HepG2 (cell line): Measurements from ENCODE around the gene AGAP3. TPM values are rescaled to one million over a fixed set of nuclear protein-coding genes. Genes with fewer than 3 reads are reported as not detected.

Experiments
- BORCS8-MEF2B ChIP-seq: sonication (generic); formaldehyde crosslinking; IDR thresholded peaks from 2 replicates; pipeline ENCODE4 v1.8.0; 2022; ENCODE audit warnings: mild to moderate bottlenecking, missing genetic modification reagents
- EEA1 ChIP-seq: sonication (generic); formaldehyde crosslinking; IDR thresholded peaks from 2 replicates; pipeline ENCODE4 v1.5.1; 2020; ENCODE audit warnings: mild to moderate bottlenecking, missing genetic modification reagents, borderline replicate concordance
- FOXP4 ChIP-seq: sonication (generic); formaldehyde crosslinking; IDR thresholded peaks from 2 replicates; pipeline ENCODE4 v1.4.0; 2020; ENCODE audit warnings: missing genetic modification reagents
- HOXA5 ChIP-seq: sonication (generic); formaldehyde crosslinking; IDR thresholded peaks from 2 replicates; pipeline ENCODE4 v1.4.0; 2020; ENCODE audit warnings: missing genetic modification reagents
- KDM2A ChIP-seq: sonication (generic); formaldehyde crosslinking; IDR thresholded peaks from 2 replicates; pipeline ENCODE4 v1.4.0; 2020; ENCODE audit warnings: low read depth, missing genetic modification reagents, borderline replicate concordance
- LRRFIP1 ChIP-seq: sonication (generic); formaldehyde crosslinking; conservative IDR thresholded peaks from 2 replicates; pipeline ENCODE4 v1.4.0; 2020; ENCODE audit warnings: missing genetic modification reagents
- NRL ChIP-seq: sonication (generic); formaldehyde crosslinking; IDR thresholded peaks from 2 replicates; pipeline ENCODE4 v1.5.0; 2020; ENCODE audit warnings: missing genetic modification reagents, mild to moderate bottlenecking, moderate library complexity, borderline replicate concordance
- TBX2 ChIP-seq: sonication (generic); formaldehyde crosslinking; IDR thresholded peaks from 2 replicates; pipeline ENCODE4 v1.5.0; 2020; ENCODE audit warnings: missing genetic modification reagents, mild to moderate bottlenecking, borderline replicate concordance
- TFAP4 ChIP-seq: sonication (generic); IDR thresholded peaks from 2 replicates; pipeline ENCODE4 v1.6.1; 2016; ENCODE audit warnings: low read depth, borderline replicate concordance
- TFDP2 ChIP-seq: sonication (generic); formaldehyde crosslinking; IDR thresholded peaks from 2 replicates; pipeline ENCODE4 v1.4.0; 2020; ENCODE audit warnings: missing genetic modification reagents
- THAP9 ChIP-seq: sonication (generic); formaldehyde crosslinking; IDR thresholded peaks from 2 replicates; pipeline ENCODE4; 2020; ENCODE audit warnings: missing genetic modification reagents, mild to moderate bottlenecking, borderline replicate concordance
- ZKSCAN1 ChIP-seq: fragments of 150-350 bp; IDR thresholded peaks from 2 replicates; pipeline ENCODE4 v1.6.1; 2014; ENCODE audit warnings: low read length
- ZNF224 ChIP-seq: sonication (generic); formaldehyde crosslinking; IDR thresholded peaks from 2 replicates; pipeline ENCODE4 v1.5.0; 2020; ENCODE audit warnings: mild to moderate bottlenecking, missing genetic modification reagents
- ZNF513 ChIP-seq: sonication (generic); formaldehyde crosslinking; conservative IDR thresholded peaks from 2 replicates; pipeline ENCODE4 v1.5.0; 2020; ENCODE audit warnings: missing genetic modification reagents
- ZNF776 ChIP-seq: sonication (generic); formaldehyde crosslinking; IDR thresholded peaks from 2 replicates; pipeline ENCODE4 v1.4.0; 2020; ENCODE audit warnings: mild to moderate bottlenecking, missing genetic modification reagents
- ZNF883 ChIP-seq: sonication (generic); formaldehyde crosslinking; IDR thresholded peaks from 2 replicates; pipeline ENCODE4 v1.5.1; 2020; ENCODE audit warnings: mild to moderate bottlenecking, missing genetic modification reagents; ENCODE audit errors: not compliant biosample characterization
- polyA plus RNA-seq, 8 experiments: library from polyadenylated mRNA; depleted of rRNA in 3 of 8; stranded (reverse) in 7 of 8; unstranded in 1 of 8; fragments of >200 nt; fragmentation: Illumina TruSeq in 4 of 8; extraction: Trizol in 4 of 8; gene quantifications; 2 replicates each; pipeline versions ENCODE4 v1.2.1 to v1.2.3, GENCODE V29; 2011 to 2016; ENCODE audit warnings: low read depth in 4 of 8, missing spikeins in 1 of 8, mixed read lengths in 1 of 8; ENCODE audit not compliant: insufficient read depth in 1 of 8
- total RNA-seq, 5 experiments: library from RNA; depleted of rRNA; stranded (reverse); fragments of >200 nt; fragmentation: Illumina TruSeq; extraction: Trizol; gene quantifications; 2 replicates each; pipeline ENCODE4 v1.2.3, GENCODE V29; 2016; ENCODE audit warnings: low read depth in 1 of 5

Gene AGAP3
- total and polyA plus RNA-seq, 2 of the 13 experiments (the other 11 are each of a cell fraction or from before 2014, with no cell fraction given): 31.3 to 61.4 TPM

- TF ChIP-seq LRRFIP1 (no peak), NRL (CRISPR knock-in tag) (0 out of 2 replicates have a peak, but pooled peaks have one; percentile 10), TBX2 (no peak), EEA1 (CRISPR knock-in tag) (peak; percentile 5; the same call in 1 of the 2 replicates), HOXA5 (CRISPR knock-in tag) (0 out of 2 replicates have a peak, but pooled peaks have one; percentile 12), BORCS8-MEF2B (CRISPR knock-in tag) (0 out of 2 replicates have a peak, but pooled peaks have one; percentile 18), FOXP4 (CRISPR knock-in tag) (no peak), TFAP4 (no peak), ZNF513 (CRISPR knock-in tag) (no peak), ZNF883 (no peak), ZNF776 (CRISPR knock-in tag) (peak; percentile 17; the same call in 1 of the 2 replicates), TFDP2 (CRISPR knock-in tag) (peak; percentile 24; the same call in 1 of the 2 replicates), ZNF224 (CRISPR knock-in tag) (no peak), KDM2A (CRISPR knock-in tag) (peak; percentile 43; the same call in 1 of the 2 replicates), THAP9 (no peak; the same call in 1 of the 2 replicates), ZKSCAN1 (no peak)
Observed at GRCh38 chr7:151059367-151060112, 26.7 kb upstream of the AGAP3 start, which contains the start of gene SLC4A2 (continued).
